Dedifferentiated amniotic fluid mesenchymal stem cell (primary cell): ENCODE results near the gene BTBD9.

Experiments
- DNase-seq: peaks from one replicate; pipeline ENCODE4 v3.0.0-alpha.2; 2016; ENCODE audit errors: extremely low spot score

BTBD9 gene

DNA sequence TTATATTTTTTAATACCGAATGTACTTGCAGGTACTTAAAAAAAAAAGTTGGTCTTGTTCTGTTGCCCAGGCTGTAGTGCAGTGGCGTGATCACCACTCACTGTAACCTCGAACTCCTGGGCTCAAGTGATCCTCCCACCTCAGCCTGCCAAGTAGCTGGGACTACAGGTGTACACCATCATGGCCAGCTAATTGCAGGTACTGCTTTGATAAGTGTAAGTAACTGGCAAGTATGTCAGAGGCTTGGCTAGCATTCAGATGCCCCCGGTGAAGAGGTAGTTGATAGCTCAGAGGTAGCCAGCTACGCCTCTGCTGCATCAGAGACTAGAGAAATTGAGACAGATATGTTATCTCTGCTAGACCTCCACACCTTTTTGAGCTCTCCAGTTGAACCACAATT is 40.5 kb downstream of the BTBD9 start:
- no peak for DNase-seq

DNA sequence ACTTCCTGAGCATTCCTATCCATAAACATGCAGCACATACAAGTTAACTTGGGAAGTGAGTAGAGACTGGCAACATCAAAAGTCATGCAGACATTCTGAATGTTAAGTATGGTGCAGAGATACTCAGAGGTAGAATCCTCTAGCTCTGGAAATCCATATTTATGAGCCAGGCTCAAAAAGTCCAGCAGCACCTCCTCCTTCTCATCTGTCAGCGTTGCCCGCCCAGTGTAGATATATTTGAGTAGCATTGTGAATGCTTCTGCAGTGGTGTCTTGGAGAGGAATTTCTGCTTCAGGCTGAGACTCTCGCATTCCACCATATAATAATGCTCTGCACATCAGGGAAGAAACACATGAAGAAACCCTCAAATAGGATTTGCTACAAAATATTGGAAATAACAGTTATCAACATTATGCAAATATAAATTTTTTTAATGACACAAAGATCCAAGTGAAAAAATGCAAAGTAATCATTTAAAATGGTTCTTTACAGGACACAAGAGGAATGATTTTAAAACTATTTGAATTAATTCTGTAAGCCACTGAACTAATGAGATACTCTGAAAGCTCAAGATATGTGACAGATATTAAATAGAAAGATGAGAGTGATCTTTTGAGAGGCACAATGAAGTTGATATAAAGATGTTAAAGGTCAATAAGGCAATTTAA is 45.6 kb downstream of the BTBD9 start:
- no peak for DNase-seq

DNA sequence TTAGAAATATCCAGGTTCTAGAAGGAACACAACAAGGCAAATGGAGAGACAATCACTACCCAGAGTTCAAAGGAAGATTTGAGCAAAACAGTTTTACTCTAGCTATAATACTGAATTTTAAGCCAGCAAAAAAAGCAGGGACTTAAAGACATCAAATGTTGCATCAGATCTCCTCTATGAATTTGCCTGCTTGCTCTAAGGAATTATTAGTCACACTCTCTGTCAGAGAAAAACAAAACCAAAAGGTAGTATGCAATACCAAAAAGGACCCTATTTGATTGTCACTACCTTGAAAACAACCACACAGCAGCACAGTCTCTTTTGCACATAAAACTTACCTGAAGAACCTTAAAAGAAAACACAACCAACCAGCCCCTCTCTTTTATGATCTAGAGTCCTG is 46.3 kb downstream of the BTBD9 start:
- DNase-seq: peak; percentile 33

DNA sequence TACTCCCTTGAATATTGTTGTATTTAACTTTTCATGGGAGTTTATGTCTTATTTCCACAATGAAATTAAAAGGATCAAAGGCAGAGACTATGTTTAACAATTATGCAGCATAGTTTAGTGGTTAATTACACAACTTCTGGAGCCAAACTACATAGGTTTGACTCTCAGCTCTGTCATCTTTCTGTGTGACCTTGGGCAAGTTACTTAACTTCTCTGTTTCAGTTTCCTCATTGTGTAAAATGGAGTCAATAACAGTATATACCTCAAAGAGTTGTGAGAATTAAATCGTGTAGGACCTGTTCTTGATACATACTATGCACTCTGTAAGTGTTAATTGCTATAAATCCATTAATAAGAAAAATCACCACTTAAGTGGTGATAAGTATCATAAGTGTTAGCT is 48.3 kb downstream of the BTBD9 start:
- no peak for DNase-seq

DNA sequence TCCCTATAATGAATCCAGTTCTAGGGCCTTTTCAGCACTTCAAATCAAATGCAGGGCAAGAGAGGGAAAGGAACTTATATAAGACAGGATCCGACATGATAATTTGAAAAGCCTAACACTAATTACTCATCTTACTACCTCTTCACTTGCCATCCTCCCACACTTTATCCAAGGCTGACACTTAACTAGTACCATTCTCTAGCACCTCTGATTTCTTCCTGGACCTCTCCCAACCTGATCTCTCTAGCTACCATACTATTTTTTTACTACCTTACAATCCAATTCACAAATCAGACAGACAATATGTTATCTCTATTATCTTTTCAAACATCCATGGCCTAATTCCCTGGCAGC is 50.4 kb downstream of the BTBD9 start:
- DNase-seq: no peak

DNA sequence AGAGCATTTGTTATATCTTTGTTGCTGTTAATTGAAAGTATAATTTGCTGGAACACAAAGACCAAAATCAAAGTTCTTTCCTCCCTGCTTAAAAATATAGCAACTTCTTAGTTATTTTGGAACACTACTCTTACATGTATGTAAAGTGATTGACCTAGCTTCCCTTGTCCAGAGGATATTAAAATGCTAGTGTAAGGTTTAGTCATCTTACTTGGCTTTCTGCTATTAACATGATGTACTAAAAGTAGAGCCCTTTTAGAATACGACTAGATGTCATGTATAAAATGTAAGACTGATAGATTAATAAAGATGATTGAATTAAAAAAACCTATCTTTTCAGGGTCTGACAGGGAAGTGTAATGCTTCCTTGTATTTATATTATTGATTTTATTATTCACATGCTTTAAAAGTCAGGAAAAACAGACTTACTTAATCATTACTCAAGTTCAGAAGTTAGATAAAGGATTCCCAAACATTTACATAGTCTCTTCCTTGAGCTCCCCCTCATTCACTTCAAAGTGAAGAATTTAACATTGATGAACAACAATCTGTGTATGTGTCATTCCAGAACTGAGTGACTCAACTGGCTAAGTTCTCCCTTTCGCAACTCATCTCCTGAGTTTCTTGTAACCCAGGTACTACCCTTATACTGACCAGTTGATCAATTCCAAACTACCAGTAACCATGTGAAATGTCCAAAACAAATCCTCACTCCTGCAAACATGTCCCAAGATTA is 50.9 kb downstream of the BTBD9 start:
- DNase-seq: no peak

DNA sequence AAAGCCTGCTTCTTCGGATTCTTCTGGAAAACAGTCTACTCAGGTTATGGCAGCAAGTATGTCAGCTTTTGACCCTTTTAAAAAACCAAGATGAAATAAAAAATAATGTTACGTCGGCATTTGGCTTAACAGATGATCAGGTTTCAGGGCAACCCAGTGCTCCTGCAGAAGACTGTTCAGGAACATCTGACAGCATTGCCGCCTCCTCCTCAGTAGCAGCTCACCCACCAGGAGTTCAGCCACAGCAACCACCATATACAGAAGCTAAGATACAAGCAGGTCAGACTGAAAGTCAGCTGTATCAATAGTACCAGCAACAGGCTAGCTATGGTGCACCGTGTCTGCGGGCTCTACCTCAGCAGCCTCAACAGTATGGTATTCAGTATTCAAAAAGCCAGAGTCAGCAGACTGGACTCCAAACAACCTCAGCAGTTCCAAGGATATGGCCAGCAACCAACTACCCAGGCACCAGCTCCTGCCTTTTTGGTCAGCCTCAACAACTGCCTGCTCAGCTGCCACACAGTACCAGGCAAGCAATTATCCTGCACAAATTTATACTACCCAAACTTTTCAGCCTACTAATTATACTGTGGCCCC is 51.9 kb downstream of the BTBD9 start:
- no peak for DNase-seq

DNA sequence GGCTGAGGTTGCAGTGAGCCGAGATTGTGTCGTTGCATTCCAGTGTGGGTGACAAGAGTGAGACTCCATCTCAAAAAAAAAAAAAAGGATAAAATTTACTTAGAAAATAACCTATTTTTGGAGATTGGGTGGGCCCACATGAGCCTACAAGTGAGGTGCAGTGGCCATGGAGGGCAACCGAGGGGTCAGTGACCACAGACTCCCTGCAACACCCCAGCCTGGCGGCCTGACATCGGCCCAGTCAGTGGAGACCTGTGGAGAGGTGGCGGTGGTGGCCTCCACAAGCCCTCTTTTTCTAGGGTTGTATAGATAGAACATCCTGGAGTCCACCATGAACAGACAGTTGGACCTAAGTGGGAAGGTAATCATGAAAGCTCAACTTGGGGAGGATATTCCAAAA is 52.7 kb downstream of the BTBD9 start:
- DNase-seq: no peak

DNA sequence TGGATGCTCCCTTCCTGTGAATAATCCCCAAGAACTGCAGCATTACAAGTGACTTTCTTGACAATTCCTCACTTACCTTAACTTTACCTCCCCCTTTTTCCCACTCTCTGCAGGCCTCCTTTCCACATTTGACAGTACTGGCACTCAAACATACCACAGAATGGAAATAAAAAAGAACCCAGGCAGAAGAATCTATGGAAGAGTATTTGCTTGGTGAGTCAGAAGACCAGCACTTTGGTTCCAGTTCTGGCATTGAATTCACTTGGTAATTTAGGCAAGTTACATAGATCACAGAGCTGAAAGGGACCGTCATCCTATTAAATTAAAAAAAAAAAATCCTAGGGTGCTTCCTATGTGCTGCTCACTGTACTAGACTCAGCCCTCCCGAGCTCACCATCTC is 55.0 kb downstream of the BTBD9 start:
- no peak for DNase-seq

DNA sequence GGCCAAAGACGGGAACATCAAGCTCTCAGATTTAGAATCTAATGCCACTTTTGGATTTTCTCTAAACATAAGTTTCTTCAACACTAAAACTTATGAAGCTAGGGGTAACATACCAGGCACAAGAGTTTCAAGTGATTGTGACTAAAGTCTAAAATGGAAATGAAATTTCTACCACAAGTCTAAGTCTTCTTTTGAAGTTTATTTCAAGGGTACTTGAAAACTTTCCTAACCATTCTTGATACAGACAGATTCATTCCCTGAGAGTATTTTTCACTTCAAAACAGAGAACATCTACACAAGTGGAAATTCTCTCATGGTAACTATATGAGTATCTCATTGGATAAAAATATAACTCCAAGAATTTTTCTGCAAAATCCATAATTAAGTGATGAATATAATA is 56.2 kb downstream of the BTBD9 start:
- no peak for DNase-seq

DNA sequence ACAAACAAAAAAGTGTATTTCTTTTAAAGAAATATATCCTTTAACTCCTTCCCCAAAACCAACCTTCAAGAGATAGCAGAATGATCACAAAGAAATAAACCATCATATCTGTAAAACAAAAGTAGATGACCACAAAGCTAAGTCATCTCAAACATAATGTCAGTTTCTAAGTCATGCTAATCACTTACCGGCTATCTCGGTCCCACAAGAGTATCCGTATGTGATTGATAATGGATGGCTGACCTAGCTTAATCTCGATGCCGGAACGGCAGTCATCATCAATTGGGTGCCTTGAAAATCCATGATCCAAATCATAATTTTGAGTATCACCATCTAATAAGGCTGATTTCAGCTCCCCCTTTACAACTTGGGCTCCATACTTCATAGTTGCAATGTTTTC is 59.7 kb downstream of the BTBD9 start:
- DNase-seq: no peak

DNA sequence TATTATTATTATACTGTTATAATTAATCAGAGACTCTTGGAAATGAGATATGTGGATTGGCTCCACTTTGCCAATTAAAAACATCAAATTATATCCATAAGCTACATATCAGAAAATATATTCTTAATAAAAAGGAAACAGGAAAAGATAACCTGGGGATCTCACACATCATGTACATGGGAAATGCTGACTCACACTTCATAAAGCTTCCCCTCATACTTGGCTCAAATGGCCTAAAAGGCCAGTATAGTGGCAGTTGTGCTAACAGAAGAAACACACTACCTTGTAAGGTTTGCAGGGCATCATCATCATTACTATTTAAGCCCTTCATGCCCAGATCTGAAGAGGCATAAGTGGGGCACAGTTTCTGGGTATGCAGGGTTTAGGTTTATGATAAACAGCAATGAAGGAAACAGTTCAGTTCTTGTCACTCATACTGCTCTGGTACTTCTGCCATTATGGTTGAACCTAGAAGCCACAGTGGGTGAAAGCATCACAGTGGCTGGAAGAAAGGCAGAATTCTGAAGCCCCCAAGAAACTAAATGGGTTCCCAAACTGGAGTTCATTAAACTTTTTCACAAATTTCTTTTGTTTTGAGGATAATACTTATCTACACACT is 60.6 kb downstream of the BTBD9 start:
- no peak for DNase-seq

DNA sequence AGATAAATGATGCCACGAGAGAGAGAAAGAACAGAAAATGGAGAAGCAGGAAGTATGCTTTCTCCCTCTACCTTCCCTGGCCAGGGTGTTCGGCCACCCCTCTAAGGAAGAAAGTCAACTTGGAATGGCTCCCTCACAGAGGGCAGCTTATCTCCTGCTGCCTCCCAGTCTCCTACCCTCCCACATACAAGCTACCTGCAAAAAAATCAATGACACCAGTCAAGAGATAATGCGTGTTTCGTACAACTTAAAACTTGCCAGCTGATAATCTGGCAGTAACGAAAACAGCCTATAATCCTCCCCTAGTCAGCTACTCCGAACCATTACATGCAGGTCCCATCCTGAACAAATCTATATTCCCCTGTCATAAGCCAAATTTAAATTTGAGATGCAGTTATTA is 61.7 kb downstream of the BTBD9 start:
- no peak for DNase-seq

DNA sequence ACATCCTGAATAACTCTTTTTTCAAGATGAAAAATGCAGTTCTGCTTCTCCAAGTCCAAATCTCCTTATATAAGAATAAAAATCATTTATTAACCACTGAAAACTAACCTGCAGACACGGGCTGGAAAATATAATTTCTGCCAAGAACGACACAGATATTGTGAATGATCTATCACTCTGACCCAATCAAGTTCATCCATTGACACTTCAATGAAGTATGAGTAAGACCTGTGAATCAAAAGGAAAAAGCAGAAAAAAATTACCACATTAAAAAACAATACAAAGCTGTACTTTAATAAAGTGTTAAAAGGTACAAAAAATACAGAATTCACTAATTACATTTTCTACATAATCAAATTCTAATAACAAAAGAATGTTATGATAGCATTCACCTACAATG is 62.2 kb downstream of the BTBD9 start:
- no peak for DNase-seq

DNA sequence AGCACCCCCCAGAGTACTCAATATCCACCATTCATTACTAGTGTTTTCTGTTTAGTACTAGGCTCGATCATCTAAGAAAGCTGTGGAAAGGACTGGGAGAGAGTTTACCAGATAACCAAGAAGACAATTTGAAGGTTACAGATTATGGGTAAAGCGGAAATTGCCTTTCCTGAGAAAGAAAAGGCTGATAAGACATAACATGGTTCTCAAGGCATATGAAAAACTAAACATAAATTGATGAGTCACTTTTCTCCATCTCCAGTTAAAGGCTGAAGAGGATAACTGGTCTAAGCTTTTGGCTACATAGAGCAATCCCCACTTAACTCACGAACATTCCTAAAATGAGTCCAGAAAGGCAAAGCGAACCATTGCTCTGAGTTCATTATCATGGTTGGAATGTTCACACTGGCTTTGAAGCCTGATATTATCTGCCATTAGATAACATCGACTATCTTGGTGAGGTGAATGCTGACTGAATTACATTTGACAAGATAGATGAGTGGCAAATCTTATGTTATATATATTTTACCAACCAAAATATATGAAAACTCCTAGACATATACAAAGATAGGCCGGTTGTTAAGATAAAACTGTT is 65.8 kb downstream of the BTBD9 start:
- no peak for DNase-seq

DNA sequence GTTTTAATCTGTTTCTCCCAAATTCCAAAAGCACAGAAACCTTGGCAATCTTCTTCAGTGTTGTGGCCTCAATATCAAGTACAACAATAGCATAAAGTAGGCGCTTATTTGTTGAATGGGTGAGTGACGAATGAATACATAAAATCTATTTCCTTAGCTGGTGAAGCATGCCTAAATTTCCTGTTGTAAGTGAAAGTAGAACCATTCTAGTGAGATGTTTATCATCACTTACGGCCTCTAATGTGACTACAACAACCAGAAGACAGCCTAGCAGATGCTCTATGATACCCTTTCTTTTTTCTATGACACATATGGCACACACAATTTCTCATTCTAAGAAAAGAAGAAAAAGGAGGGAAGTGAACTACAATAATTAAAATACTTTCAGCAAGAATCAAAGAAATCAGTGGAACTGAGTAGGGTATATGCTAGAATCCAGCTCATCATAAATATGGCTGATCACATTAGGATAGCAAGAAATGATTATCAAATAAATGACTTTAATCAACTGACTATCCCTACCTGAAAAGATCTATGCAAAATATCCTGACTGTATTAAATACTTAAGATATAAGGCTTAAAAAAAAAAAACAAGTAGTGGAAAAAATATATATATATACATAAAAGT is 67.4 kb downstream of the BTBD9 start:
- no peak for DNase-seq

DNA sequence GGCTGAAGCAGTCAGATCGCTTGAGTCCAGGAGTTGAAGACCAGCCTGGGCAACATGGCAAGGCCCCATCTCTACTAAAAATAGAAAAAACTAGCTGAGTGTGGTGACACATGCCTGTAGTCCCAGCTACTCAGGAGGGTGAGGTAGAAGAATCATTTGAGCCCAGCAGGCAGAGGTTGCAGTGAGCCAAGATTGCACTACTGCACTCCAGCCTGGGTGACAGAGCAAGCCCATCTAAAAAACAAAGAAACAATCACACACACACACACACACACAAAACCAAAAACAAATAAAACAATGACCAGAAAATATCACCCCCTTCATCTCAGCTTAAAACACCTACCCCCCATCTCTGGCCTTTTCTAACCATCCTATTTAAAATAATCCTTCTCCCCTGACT is 68.0 kb downstream of the BTBD9 start:
- no peak for DNase-seq

DNA sequence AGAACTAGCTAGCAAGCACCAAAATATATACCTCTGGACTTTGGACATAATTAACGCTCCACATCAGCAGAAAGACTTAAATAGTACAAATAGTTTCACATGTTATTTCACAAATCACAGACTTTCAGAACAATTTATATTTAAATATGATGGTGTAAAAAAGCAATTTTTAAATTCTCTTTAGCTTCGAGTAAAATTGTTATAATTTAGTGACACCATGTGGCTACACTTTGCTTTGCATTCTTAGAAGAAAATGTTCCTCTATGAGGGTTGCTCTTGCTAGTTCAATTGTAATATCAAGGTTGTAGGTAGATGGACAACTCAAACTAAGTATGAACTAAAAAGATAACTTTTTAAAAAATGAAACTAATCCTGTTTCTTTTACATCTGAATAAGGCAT is 69.0 kb downstream of the BTBD9 start:
- peak; percentile 51 for DNase-seq

DNA sequence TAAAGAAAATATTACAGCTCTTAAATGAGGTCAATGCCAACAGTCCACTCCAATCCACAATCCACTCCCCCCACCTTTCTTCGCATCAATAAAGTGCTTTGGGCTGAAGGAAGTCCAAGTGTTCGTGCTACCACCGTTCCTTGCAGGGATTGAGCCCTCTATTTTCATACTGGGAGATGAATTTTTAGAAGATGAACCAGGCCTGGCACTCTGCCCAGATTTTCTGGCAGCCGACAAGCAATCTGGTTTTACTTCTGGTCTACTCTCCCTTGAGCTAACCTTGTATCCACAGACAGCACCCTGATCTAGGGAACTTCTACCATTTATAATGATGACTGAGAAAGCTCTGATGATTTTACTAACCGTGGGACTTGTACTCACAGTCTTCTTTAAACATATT is 72.3 kb downstream of the BTBD9 start:
- peak; percentile 74 for DNase-seq

DNA sequence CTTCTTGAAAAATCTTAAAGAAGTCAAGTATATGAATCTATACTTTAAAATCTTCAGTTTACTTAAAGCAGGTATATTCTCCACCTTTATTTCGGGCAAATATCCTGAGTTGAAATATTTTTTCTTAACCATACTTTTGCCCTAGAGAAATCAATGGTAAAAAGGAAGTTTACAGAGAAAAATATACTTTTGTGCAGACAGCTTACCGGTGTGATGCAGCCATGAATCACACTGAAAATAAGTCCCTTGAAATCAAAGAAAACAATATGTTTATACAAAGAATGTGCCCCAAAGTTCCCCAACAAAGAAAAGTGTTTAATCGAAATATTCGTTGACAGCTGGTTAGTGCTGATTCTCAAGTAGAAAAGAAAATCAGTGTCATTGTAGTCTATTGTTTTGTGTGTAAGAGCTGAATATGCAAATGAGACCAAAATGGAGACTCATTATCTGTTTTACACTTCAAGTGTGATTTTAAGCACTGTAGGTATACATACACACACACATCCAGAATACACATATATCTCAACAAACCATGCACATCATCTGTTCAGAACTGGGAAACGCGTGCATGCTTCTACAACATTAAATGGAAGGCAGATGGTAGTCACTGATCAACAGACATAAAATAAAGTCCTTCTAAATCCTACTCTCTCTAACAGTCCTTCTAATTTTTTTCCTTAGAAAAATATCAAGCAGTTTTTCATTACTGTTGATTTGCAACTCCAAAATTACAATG is 73.3 kb downstream of the BTBD9 start:
- no peak for DNase-seq

DNA sequence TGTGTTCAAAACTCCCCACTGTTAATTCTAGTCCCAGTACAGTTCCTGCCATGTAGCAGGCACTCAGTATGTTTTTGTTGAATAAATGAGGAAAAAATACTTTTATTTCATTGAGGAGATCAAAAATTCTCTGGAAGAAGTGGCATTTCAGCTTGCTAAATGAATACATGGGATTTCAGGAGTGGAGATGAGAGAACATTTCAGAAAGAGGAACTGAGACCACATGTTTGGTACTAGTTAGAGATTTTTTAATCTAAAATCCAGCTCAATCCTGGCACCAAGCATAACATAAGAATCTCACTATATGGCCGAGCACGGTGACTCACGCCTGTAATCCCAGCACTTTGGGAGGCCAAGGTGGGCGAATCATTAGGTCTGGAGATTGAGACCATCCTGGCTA is 75.4 kb downstream of the BTBD9 start:
- no peak for DNase-seq

DNA sequence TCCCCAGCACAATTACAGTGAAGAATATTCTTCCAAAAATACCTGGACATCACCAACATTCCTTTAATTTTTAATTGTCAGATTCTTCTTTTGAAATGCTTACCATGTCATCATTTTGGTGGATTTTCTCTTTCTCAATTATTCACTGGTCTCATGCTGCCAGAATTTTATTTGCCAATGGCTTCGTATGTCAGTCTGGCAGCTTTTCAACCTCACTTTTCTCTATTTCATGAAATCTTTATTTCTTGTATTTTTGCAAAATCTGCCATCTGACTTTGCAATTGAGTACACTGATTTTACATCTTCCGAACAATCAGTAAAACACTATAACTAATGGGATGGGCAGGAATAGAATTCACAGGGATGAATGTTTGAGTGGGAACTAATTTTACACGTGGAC is 84.1 kb downstream of the BTBD9 start:
- DNase-seq: no peak
